GM18511 (cell line): ENCODE results near the gene MAN2C1.
"Not testable (repeated sequence)": the region's sequence is repeated elsewhere in the genome, so short reads cannot be mapped to it uniquely, and the experiment has no call there.

Experiments
- ATAC-seq: cut with Tn5 transposase; IDR thresholded peaks from one replicate; pipeline ENCODE4 v1.9.1; 2021; ENCODE audit warnings: mild to moderate bottlenecking, moderate library complexity; ENCODE audit not compliant: unreplicated experiment

Gene MAN2C1

DNA sequence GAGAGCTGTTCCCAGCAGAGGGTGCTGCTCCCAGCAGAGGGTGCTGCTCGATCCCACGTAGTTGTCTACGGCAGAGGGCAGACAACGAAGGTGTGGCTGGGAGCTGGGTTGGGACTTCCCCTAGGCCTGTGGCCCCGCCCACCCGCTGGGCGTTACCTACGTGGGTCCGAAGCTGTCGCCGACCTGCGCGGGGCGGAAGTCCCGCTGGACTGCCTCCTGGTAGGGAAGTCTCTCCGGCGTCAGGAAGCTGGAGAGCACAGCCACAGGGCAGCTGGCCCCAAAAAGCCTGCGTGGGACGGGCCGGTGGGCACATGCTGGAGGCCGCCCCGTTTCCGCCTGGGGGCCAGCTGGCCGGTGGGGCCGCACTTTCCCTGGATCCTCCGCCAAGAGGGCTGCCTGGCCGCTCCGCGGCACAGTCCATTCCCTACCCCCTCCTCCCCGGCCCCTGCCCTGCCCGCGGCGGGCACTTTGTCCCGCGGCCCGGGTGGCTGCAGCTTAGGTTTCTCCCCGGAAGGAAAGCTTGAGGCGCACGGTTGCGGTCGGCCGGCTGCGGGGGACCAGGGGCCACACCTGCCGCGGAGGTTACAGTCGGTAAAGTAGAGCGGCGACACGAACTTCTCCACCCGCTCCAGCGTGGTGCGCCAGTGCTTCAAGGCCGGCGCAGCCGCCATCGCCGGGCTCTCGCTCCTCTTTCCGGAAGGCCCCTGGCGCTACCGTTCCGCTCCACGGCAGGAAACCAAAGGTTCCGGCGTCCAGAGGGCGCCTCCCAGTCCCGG lies at the start of gene MAN2C1:
TSS of gene MAN2C1 (minus strand) at position 695 of the 776 bp plus-strand sequence. CDS start at position 671, 24 bp downstream.
- peak; percentile 87 for ATAC-seq

DNA sequence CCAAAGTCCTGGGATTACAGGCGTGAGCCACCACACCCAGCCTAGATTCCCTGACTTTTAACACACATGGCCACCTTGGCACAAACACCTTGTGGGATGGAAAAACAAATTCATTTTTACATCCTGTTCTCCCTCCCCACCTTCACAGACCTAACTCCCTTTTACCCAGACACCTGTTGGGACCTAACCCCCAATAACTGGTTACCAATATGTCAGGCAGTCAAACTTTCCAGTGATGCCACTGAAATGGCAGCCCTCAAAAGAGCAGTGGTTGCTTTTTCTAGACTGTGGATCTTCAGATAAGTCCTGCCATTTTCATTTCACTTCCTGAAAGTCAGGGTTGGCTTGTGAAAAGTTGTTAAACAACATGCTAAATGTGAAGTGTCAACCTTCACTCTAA lies 48.2 kb upstream of the MAN2C1 start:
- ATAC-seq, result no peak

DNA sequence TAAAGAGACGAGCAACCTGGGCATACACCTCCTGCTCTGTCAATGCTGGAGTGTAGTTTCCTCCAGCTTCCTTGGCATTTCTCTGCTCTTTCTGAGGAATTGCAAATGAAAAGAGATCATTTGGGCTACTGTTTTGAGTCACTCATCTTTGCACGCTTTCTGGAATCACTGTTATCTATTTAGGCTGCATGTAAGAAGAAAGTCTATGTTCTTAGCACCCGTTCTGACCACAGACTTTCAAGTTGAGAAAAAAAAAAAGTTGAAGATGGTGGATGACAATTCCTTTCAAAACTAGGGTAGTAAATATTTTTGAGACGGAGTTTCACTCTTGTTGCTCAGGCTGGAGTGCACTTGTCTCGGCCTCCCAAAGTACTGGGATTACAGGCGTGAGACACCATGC lies 41.8 kb upstream of the MAN2C1 start:
- no peak for ATAC-seq

DNA sequence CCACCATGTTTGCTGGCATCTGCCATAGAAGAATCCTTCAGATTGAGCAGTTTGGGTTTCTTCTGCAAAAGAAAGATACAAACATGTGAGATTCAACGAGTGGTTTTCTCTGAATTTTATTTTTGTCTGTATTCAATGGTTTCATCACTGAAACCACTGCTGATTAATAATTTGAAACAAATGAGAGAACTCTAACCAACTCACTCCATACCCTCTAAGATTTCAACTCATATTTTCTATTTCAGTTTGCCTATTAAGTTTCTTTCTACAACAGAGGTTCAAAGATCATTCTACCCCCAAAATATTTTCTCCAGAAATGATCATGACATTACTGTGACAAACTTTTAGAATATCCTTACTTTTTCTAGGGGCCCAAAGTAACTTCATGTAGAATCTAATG lies 38.7 kb upstream of the MAN2C1 start:
- no peak for ATAC-seq

DNA sequence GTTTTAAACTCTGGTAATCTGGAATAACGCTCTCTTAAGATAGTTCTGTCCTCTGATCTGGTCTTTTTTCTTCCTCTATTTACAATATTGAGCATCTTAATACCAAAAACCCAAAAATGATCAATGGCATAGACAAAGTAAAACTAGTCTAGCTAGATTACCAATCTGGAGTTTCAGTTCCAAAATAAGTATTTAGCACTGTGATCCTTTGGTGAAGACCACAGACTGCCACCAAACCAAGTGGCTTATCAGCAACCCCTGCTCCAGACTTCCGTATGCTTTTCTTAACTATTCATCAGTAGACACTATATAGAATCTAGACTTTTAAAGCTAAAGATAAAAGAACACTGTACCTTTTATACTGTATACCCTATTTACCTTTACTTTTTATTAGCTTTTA lies 35.5 kb upstream of the MAN2C1 start:
- ATAC-seq, result no peak

DNA sequence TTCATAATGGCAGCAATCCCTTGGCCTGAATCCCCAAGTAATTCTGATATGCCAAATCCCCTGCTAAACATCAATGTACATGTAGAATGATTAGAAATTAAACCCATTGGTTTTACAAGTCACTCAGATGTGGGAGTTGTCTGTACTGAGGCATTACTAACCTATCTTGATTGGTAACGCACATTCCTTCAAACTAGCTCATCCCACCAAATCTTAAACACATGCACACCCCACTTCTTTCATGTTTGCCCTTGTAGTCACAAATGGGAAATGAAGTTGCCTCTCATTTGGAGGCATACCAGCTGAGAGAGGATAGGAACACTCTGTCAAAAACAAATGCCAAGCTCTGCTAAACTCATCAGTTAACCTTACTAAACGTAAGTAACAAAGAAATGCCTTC lies 29.1 kb upstream of the MAN2C1 start:
- ATAC-seq, result no peak

DNA sequence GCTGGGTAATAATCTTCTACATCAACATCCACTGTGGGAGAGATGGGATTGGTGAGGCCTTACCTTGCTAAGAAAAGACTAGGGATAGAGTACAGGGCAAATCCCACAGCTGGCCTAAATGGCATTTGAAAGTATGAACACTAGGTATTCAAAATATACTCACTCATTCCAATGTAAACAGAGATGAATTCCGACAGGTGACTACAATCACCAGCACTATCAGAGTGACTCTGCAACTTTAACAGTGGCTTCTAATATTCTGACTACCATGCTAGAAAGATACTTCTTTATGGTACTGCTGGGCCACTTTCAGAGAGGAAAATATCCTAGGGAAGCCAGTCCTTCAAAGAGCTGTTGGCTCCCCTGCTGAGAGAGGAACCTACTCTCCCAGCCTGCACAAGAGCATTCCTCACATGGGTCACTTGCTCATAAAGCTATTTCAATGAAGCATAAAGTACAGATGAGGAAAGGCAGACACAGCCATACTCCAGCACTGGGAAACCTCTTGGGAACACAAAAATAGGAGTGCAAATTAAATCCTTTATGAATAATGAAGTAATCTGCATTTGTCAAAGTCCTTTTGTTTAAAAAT lies 21.5 kb upstream of the MAN2C1 start:
- ATAC-seq, result no peak

DNA sequence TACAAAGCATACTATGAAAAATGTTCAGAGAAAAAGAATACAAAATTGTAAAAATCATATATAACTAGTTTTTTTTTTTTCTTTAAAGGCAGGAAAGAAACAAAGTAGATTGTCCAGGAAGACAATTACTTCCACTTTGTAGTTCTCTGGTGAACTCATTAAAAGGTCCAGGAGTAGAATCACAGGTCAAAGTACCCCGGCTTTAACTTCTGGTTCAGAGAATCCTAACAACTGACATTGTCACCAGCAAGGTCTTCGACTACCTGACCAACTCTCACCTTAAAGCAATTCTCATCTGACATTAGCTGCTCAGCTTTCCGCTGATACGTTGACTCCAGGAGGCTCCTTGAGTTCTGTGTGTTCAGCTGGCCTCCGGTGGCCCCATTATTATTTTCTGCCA lies 15.6 kb upstream of the MAN2C1 start:
- ATAC-seq, result not testable (repeated sequence)

DNA sequence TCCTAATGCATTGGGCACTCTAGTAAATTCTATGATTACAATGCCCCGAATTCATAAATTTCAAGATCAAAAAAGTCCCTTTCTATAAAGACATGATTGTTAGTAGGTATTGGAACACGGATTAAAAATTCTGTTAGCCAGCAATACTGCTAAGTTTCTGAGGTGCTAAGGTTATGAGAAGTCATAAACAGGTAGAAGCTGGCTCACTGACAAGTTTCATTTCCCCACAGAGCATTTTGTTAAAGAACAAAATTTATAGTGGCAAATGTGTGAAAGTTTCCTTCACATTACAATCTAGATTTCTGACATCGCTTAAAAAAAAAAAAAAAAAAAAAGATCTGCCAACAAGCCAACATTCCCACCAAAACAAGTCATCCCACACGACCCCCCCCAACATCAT lies 12.4 kb upstream of the MAN2C1 start:
- no peak for ATAC-seq

DNA sequence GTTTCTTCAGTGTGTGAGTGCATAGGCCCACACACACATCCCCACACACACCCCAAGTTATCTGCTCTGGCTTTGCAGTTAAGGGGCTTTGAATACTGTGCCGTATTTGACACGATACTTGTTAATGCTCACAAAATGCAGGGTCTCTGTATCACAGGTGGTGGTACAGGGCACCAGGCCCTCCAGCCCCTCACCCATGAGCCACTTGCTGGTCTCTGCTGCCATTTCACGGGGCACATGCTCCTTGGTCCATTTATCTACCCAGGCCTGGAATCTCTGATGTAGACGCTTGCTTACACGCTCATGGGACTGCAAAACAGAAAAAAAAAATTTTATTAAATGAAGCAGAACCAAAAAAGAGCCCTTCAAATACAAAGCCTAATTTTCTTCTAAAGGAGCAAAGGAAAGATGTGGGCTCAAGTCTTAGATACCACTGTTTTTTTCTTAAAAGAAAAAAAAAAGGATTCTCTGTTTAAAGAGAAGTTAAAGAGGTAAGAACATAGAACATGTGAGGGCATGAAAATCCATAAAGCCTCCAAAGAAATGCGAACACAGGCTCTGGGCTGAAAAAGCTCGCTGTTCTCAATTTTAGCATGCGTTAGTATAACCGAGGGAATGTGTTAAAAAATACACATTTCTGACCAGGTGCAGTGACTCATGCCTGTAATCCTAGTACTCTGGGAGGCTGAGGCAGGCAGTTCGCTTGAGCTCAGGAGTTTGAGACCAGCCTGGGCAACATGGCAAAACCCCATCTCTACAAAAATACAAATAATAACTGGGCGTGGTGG lies 3.7 kb upstream of the MAN2C1 start:
- ATAC-seq, result no peak

DNA sequence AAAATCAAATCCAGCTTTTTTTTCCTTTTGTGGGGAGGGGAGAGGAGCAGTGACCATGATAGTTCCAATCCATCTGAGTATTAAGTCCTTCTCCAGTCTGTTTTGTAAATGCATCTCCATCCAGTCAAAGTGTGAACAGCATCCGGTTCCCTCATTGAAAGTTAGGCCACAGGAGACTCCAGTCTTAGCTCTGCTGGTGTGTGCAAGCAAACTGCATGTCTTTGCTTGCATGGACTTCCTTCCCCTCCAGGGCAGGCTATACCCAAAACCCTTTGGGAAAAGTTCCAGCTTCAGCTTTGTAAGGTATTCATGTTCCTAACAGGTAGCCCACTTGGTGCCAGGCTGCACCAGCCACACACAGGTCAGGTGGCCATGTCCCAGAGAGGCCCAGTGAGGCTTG lies 3.1 kb upstream of the MAN2C1 start:
- no peak for ATAC-seq

DNA sequence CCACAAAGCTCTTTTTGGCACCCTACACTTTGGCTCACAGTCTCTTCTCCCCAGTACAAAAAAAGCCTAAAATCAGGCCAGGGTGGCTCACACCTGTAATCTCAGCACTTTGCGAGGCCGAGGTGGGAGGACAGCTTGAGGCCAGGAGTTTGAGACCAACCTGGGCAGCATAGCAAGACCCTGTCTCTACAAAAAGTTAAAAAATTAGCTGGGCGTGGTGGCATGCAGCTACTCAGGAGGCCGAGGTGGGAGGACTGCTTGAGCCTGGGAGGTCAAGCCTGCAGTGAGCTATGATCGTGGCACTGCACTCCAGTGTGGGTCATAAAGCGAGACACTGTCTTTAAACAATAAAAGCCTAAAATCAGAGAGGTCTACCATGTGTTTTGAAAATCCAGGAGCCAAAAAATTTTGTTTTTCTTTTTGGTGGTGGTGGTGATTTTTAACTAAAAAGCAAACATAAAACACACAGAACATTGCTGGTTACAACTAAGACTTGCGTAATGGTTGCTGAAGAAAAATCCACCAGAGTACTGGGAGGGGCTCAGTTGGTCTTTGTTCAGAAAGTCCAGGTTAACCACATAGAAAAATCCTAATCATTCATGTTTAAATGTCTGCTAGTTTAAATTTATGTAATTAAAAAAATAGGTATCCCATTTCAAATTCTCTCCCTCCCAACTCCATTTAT lies 1.6 kb upstream of the MAN2C1 start:
- ATAC-seq, result no peak

DNA sequence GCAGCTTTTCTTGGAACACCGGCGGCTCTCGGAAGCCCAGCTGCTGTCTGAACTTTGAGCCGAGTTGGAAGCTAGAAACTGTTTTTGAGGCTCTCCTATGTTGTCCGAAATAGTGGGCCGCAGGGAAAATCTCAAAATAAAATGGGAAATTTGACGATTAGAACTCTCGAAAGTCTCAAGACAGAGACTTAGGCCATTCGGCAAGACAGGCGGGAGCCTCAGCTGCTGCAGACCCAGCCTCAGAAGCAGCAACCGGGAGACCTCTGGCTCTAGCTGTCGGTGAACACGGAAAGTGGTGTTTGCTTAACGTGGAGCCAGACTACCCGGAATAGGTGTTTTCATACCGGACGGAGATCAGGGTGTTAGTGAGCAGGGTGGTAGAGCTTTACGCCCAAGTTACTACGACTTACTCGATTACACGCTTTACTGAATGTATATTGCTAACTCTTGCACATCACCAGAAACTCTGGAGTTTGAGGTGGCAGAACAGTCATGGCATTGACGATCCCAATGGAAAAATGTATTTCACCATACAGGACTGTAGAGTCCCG lies 357 bp upstream of the MAN2C1 start:
- peak; percentile 8 for ATAC-seq

DNA sequence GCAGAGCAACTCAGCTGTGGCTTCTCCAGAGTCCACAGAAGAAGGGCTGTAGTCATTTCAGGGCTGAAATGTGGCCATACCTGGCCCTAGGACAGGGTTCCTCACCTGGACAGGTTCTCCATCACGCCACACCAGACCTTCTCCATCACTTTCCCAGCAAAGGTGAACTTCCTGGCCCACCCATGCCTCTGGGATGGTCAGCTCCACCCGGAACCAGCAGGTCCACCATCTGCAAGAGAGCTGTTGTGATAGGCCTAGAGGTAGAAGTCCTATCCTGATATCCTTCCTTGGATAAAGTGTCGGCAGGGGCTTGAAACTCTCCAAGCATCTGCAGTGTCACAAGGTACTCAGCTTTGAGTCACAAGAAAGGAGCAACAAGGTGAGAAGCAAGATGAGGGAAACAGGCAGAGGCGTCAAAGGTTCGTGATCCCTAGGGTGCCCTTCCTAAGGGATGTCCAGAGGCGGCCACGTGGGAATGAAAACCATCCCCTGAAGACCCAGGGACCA lies 948 bp downstream of the MAN2C1 start:
- no peak for ATAC-seq

DNA sequence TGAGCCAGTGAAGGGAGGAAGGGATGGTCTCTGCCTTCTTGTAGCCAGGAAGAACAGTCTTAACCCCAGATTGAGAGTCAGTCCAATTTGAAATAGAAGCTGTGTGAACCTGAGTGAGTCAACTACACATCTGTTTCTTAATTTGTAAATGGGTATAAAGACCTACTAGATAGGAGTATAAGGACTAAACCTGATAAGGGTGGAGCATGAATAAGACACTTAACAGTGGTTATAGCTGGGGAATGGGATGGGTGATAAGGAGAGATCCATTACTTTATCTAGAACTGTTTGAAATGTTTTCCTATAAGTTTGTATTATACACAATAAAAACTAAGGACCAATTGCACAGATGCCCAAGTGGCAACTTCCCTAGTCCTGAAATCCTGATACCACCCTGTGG lies 1.4 kb downstream of the MAN2C1 start:
- ATAC-seq, result no peak

DNA sequence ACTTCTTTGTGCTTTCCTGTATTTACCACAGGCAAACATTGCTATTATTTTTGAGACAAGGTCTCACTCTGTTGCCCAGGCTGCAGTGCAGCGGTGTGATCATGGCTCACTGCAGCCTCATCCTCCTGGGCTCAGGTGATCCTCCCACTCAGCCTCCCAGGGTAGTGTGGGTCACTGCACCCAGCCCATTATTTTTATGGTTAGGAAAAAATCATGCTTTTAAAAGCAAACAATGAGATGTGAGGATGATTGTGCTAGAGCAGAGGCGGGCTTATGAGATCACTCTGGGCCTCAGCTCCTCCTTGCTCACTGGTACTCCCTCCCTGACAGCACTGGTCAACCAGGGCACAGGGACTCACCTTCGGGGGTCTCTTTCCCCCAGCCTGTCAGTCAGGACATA lies 2.2 kb downstream of the MAN2C1 start:
- no peak for ATAC-seq

DNA sequence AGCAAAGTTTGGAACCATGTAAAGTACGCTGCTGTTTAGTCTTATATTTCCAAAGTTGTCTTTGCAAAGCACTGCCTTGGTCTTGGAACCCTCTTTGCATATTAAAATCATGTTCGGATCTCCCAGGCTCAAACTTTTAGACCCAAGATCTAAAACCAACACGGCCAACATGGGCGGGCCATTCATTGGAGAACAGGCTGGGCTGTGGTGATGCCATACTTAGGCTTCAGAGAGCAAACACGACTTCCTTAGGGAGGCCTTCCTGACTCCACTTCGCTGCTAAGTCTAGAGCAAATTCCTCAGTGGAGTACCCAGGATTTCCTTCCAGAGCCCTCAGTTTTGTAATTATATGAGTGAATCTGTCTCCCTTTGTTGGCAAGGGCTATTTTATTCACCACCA lies 3.5 kb downstream of the MAN2C1 start:
- no peak for ATAC-seq

DNA sequence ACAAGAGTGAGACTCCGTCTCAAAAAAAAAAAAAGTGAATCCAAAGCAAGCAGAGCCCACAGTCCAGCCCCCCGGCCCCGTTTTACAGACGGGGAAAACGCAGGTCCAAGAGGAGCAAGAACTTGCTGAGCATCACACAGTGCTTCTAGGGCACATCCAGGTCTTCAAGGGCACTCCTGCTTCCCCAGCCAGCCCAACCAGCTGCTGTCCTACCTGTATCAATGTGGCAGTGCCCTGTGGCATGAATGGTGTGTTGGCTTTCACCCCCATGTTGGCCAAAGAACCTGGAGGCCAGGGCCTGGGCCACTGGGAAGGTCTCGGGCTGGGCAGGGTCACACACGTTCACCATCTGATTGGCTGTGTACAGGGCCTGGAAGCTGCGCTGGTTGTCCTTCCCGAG lies 4.6 kb downstream of the MAN2C1 start:
- no peak for ATAC-seq

DNA sequence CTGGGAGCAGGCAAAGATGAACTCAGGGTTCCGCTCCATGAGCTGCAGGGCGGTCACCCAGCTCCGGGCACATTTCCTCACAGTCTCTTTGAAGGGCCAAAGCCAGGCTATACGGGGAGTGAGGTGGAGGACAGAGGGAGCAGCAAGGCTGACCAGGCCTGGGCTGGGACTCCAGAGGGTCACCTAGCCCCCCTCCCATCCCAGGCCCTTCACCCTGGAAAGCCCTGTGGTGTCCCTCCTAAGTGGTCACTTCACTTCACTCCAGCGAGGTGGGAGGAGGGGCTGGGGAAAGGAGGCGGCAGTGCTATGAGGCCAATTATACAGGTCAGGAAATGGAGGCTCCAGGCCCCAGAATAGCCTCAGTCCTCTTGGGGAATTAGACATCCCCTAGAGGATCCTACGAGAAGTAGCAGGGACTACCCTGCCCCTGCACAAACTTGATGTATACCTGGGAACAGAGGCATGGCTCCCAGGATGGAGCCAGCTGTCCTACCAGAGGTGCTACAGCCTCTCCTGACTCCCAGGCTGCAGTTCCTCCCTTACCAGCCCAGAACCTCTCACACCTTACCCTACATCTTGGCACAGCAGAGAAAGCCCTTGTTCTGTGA lies 5.7 kb downstream of the MAN2C1 start:
- no peak for ATAC-seq

DNA sequence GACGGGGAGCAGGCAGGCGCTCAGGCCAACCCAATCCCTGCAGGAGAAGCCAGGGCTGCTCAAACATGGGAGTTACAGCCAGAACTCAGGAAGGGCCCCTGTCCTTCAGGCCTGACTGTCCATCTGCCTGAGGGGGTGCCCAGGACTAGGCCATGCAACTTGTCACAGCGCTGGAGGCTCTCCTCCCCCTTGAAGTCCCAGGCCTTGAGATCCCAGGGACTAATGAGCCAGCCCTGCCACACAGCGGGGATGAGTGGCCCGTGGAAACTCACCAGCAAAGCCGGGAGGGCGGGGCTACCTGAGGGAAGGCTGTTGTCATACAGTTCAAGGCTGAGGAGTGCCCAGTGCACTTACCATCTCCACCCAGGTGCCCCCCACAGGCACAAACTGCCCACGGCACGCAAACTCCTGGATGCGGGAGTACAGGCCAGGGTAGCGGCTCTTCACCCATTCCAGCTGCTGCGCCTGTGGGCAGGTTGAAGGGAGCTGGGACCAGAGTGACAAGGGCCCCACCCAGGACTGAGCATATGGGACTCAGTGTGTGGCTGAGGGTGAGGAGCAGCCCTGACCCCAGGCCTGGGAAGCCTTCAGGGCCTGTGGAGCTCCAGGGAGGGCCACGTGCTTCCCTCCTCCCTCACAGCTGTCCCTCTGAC lies 6.3 kb downstream of the MAN2C1 start:
- no peak for ATAC-seq
